CD4-positive, alpha-beta T cell (primary cell): Measurements from ENCODE around the gene MFN1. TPM values are rescaled to one million over a fixed set of nuclear protein-coding genes. Genes with fewer than 3 reads are reported as not detected.

Experiments
- ATAC-seq: fragments of 200-7000 bp; cut with Tn5 transposase; one replicate; pipeline ENCODE4 v1.10.0; 2022; ENCODE audit warnings: mild to moderate bottlenecking; ENCODE audit not compliant: poor library complexity
- CTCF ChIA-PET: fragments of 350-600 bp; sonication (Branson Sonifier 250); formaldehyde crosslinking; loops from one replicate; lab custom pipeline; 2021; ENCODE audit warnings: antibody characterized with exemption, inconsistent platforms; lab: Charles Lee
- POLR2A ChIA-PET: fragments of 350-600 bp; sonication (Branson Sonifier 250); formaldehyde crosslinking; loops from one replicate; lab custom pipeline; 2021; ENCODE audit warnings: antibody characterized with exemption, inconsistent platforms; lab: Charles Lee
- DNase-seq, 14 experiments: peaks; one replicate each; pipeline ENCODE4 v3.0.0-alpha.2; 2013 to 2020; ENCODE audit warnings: mixed read lengths in 2 of 14
- H3K27ac ChIP-seq, 2 donors: one replicate each; pipeline versions ENCODE4 v1.5.1 to v1.7.0; 2013; ENCODE audit warnings: low read length in 2 of 2, low read depth in 1 of 2, mild to moderate bottlenecking in 1 of 2
- H3K27me3 ChIP-seq, 2 experiments: 1 replicate in 1 of 2; 2 replicates in 1 of 2; pipeline versions ENCODE4 v1.6.1 to v1.7.0; 2013; ENCODE audit warnings: low read length in 2 of 2, control low read depth in 1 of 2, mild to moderate bottlenecking in 1 of 2, moderate library complexity in 1 of 2; ENCODE audit not compliant: insufficient read depth in 2 of 2, control insufficient read depth in 1 of 2
- H3K36me3 ChIP-seq: one replicate; pipeline ENCODE4 v1.6.1; 2013; ENCODE audit warnings: low read length, control low read depth; ENCODE audit not compliant: insufficient read depth
- H3K4me1 ChIP-seq: one replicate; pipeline ENCODE4 v1.6.1; 2013; ENCODE audit warnings: low read length, control low read depth; ENCODE audit not compliant: insufficient read depth
- H3K4me3 ChIP-seq: one replicate; pipeline ENCODE4 v1.5.1; 2013; ENCODE audit warnings: mild to moderate bottlenecking, low read length, moderate library complexity
- H3K9me3 ChIP-seq, 2 experiments: 1 replicate in 1 of 2; 2 replicates in 1 of 2; pipeline versions ENCODE4 v1.6.1 to v1.7.0; 2013; ENCODE audit warnings: low read length in 2 of 2, mild to moderate bottlenecking in 2 of 2, control low read depth in 1 of 2, moderate library complexity in 1 of 2; ENCODE audit not compliant: control insufficient read depth in 1 of 2, insufficient read depth in 1 of 2
- H3K27ac Mint-ChIP-seq: one replicate; pipeline ENCODE4 v1.8.0; 2020; ENCODE audit warnings: mixed read lengths
- H3K27me3 Mint-ChIP-seq: one replicate; pipeline ENCODE4 v1.8.0; 2021; ENCODE audit warnings: mixed read lengths
- H3K36me3 Mint-ChIP-seq: one replicate; pipeline ENCODE4 v1.8.0; 2021; ENCODE audit warnings: low read depth, mixed read lengths
- H3K4me1 Mint-ChIP-seq: one replicate; pipeline ENCODE4 v1.8.0; 2021; ENCODE audit warnings: low read depth, mixed read lengths
- H3K4me3 Mint-ChIP-seq: one replicate; pipeline ENCODE4 v1.8.0; 2020; ENCODE audit warnings: mild to moderate bottlenecking, mixed read lengths
- H3K9me3 Mint-ChIP-seq: one replicate; pipeline ENCODE4 v1.8.0; 2020; ENCODE audit warnings: mixed read lengths
- intact Hi-C, 2 experiments: fragments of 100-400 bp; cut with DNase I in 1 of 2; cut with micrococcal nuclease in 1 of 2; formaldehyde crosslinking; loops; one replicate each; pipeline versions ENCODE4 v1.15.1 to v1.9.0; 2023 to 2025; cut with DNase I, micrococcal nuclease
- total RNA-seq, 174 experiments: library from RNA in 2 of 174; stranded (reverse) in 2 of 174; gene quantifications; one replicate each; pipeline ENCODE4 v1.2.3 and lab custom pipeline; 2021 to 2026
- TF ChIP-seq, protein P1 (sequence below): fragments of 200-600 bp; IDR thresholded peaks from one replicate; pipeline ENCODE4 v1.8.0; 2022; ENCODE audit warnings: antibody characterized with exemption, mild to moderate bottlenecking

MFN1 gene
- total RNA-seq, 2 experiments from 2014 or later: 20.7 to 26.1 TPM

DNA sequence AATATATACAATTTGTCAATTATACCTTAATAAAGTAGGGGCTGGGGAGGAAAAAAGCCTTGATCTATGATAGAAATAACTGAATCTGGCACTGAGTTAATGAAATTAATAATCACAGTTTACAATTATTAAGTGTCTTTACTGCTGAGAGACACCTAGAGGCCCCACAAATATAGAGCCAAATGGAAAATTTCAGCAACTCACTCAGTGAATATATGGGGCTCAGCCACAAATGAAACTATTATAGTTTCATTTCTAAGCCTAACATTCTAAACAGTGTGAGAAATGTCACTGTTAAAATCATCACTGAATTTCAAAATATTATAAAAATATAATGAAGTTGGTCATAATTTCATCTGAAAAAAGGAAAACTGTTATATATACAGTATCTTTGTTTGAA is 63.5 kb downstream of the MFN1 start:
- ChIA-PET CTCF (no interaction called here), POLR2A (no interaction called here)
- intact Hi-C loops: no loop called here
- H3K27me3 ChIP-seq: no peaks in the 10 kb centered on the region
- no peaks in the 10 kb centered on the region for H3K36me3 ChIP-seq
- no peak overlapping the region for H3K4me3 Mint-ChIP-seq
- no peak for ATAC-seq
- TF ChIP-seq, protein P1, sequence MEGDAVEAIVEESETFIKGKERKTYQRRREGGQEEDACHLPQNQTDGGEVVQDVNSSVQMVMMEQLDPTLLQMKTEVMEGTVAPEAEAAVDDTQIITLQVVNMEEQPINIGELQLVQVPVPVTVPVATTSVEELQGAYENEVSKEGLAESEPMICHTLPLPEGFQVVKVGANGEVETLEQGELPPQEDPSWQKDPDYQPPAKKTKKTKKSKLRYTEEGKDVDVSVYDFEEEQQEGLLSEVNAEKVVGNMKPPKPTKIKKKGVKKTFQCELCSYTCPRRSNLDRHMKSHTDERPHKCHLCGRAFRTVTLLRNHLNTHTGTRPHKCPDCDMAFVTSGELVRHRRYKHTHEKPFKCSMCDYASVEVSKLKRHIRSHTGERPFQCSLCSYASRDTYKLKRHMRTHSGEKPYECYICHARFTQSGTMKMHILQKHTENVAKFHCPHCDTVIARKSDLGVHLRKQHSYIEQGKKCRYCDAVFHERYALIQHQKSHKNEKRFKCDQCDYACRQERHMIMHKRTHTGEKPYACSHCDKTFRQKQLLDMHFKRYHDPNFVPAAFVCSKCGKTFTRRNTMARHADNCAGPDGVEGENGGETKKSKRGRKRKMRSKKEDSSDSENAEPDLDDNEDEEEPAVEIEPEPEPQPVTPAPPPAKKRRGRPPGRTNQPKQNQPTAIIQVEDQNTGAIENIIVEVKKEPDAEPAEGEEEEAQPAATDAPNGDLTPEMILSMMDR: no peak
- H3K27ac Mint-ChIP-seq: no peak overlapping the region
- H3K36me3 Mint-ChIP-seq: no peaks in the 10 kb centered on the region
- H3K27ac ChIP-seq: no peak overlapping the region
- no peaks in the 10 kb centered on the region for H3K4me1 ChIP-seq
- H3K27me3 Mint-ChIP-seq: no peaks in the 10 kb centered on the region
- H3K4me1 Mint-ChIP-seq: no peaks in the 10 kb centered on the region
- no peaks in the 10 kb centered on the region for H3K9me3 Mint-ChIP-seq
- H3K4me3 ChIP-seq: no peak overlapping the region
- no peaks in the 10 kb centered on the region for H3K9me3 ChIP-seq
- no peak for DNase-seq

DNA sequence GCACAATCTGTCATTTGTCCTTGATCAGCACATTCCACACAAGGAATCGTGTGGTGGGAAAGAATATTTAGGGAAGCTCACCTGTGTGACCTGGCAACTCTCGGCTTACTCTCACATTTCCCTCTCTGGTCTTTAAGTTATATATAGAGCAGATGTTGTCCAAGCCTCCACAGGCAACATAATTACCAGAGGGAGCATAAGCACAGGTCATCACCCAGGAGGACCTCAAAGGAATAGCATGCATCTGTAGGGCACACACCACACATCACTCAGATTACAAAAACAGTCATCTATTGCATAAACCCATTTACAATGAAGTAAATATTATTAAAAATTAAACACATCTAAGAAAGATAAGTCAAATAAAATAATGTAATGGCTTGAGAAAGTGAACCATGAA is 67.3 kb downstream of the MFN1 start:
- Histone ChIP-seq H3K36me3 (no peaks in the 10 kb centered on the region), H3K9me3 (no peaks in the 10 kb centered on the region), H3K4me3 (no peak overlapping the region), H3K27ac (no peak overlapping the region), H3K4me1 (no peaks in the 10 kb centered on the region), H3K27me3 (no peaks in the 10 kb centered on the region)
- H3K36me3 Mint-ChIP-seq: no peaks in the 10 kb centered on the region
- intact Hi-C loops: no loop called here
- H3K4me1 Mint-ChIP-seq: no peaks in the 10 kb centered on the region
- POLR2A ChIA-PET: no interaction called here
- no peak overlapping the region for H3K27ac Mint-ChIP-seq
- DNase-seq (no peak), ATAC-seq (no peak)
- CTCF ChIA-PET: no interaction called here
- H3K27me3 Mint-ChIP-seq: no peaks in the 10 kb centered on the region
- no peak overlapping the region for H3K4me3 Mint-ChIP-seq
- H3K9me3 Mint-ChIP-seq: no peaks in the 10 kb centered on the region
- TF ChIP-seq, protein P1: no peak

DNA sequence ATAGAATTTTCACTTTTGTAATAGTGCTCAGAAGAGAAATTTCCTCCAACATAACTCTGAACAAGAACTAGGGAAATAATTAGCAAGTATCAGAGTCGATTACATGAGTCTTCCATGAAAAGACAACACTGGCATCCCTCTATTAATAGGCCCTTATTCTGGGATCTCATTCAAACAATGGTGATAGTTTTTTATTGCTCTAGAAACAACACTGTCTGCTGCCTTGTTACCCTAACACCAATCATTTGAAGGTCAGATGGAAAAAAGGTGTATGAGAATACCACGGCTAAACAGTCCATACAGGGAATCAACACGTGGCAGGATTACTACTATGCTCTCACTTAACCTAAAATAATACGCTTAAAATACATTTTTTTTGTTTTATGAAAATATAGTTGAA is 67.9 kb downstream of the MFN1 start:
- no peak for DNase-seq
- no peak overlapping the region for H3K4me3 ChIP-seq
- Mint-ChIP-seq H3K27me3 (no peaks in the 10 kb centered on the region), H3K36me3 (no peaks in the 10 kb centered on the region), H3K9me3 (no peaks in the 10 kb centered on the region), H3K4me1 (no peaks in the 10 kb centered on the region), H3K4me3 (no peak overlapping the region), H3K27ac (no peak overlapping the region)
- ATAC-seq: no peak
- POLR2A ChIA-PET: no interaction called here
- TF ChIP-seq, protein P1: no peak
- H3K9me3 ChIP-seq: no peaks in the 10 kb centered on the region
- H3K36me3 ChIP-seq: no peaks in the 10 kb centered on the region
- H3K27ac ChIP-seq: no peak overlapping the region
- intact Hi-C loops: no loop called here
- H3K4me1 ChIP-seq: no peaks in the 10 kb centered on the region
- no peaks in the 10 kb centered on the region for H3K27me3 ChIP-seq
- CTCF ChIA-PET: no interaction called here
